ENCODE measurements around the gene CNR1. TPM values are rescaled to one million over a fixed set of nuclear protein-coding genes. Genes with fewer than 3 reads are reported as not detected.

The CNR1 gene
- total RNA-seq, 4 donors from 2014 or later = 14.4 to 56.0 (median 34.0) TPM

- no peak for TF ChIP-seq CTCF (IDR thresholded peaks at IDR 0.05)
Observed at GRCh38 chr6:88115307-88115706, 50.8 kb downstream of the CNR1 start.

GRCh38 chr6:88114838-88115237 lies 51.3 kb downstream of the CNR1 start:
- TF ChIP-seq CTCF (IDR thresholded peaks at IDR 0.05) = no peak
- ATAC-seq (ENCODE audit: low FRiP score) (no peak), DNase-seq (ENCODE audit: low spot score) (no peak)

More at GRCh38 chr6:88115307-88115706, 50.8 kb downstream of the CNR1 start:
- no peak for DNase-seq (ENCODE audit: low spot score)
- no peak for ATAC-seq (ENCODE audit: low FRiP score)

GRCh38 chr6:88111991-88112390 lies 54.2 kb downstream of the CNR1 start:
- ATAC-seq (ENCODE audit: low FRiP score) (no peak), DNase-seq (ENCODE audit: low spot score) (no peak)
- no peak for TF ChIP-seq CTCF (IDR thresholded peaks at IDR 0.05)

- DNase-seq (ENCODE audit: low spot score) (no peak), ATAC-seq (ENCODE audit: low FRiP score) (no peak)
- no peak for TF ChIP-seq CTCF (IDR thresholded peaks at IDR 0.05)
Observed at GRCh38 chr6:88107241-88107640, 58.9 kb downstream of the CNR1 start.

- DNase-seq (ENCODE audit: low spot score) (no peak), ATAC-seq (ENCODE audit: low FRiP score) (no peak)
- no peak for TF ChIP-seq CTCF (IDR thresholded peaks at IDR 0.05)
Observed at GRCh38 chr6:88105741-88106340, 60.3 kb downstream of the CNR1 start.

Other genes with a start within 250 kb of the CNR1 start
- not detected for gene SPACA1, start 118.5 kb downstream of the CNR1 start, total RNA-seq

Measured in omental fat pad (tissue), 4 donors.